H9 (cell line): ENCODE results near the gene LRRIQ4. TPM values are rescaled to one million over a fixed set of nuclear protein-coding genes. Genes with fewer than 3 reads are reported as not detected.

Source experiments
- DNase-seq: peaks from one replicate; pipeline ENCODE4 v3.0.0-alpha.2; 2017
- H2AFZ ChIP-seq: one replicate; pipeline ENCODE4 v1.6.1; 2013; ENCODE audit warnings: mild to moderate bottlenecking, low read length, control low read depth, moderate library complexity
- H2AK5ac ChIP-seq: 2 replicates; pipeline ENCODE4 v1.6.1; 2013; ENCODE audit warnings: low read length, control low read depth, mixed read lengths; ENCODE audit not compliant: insufficient read length
- H2BK120ac ChIP-seq: one replicate; pipeline ENCODE4 v1.6.1; 2013; ENCODE audit warnings: low read depth, mild to moderate bottlenecking, low read length, control low read depth, inconsistent platforms; ENCODE audit not compliant: poor library complexity, severe bottlenecking
- H2BK12ac ChIP-seq: 2 replicates; pipeline ENCODE4 v1.6.1; 2013; ENCODE audit warnings: low read length, control low read depth, mixed read lengths, low read depth; ENCODE audit not compliant: insufficient read length
- H2BK15ac ChIP-seq: 2 replicates; pipeline ENCODE4 v1.6.1; 2013; ENCODE audit warnings: low read depth, low read length, control low read depth
- H2BK20ac ChIP-seq: one replicate; pipeline ENCODE4 v1.6.1; 2013; ENCODE audit warnings: low read depth, mild to moderate bottlenecking, low read length, control low read depth, inconsistent platforms; ENCODE audit not compliant: poor library complexity, severe bottlenecking
- H2BK5ac ChIP-seq: 2 replicates; pipeline ENCODE4 v1.6.1; 2013; ENCODE audit warnings: low read length, control low read depth, mixed read lengths; ENCODE audit not compliant: insufficient read length
- H3K14ac ChIP-seq: 2 replicates; pipeline ENCODE4 v1.6.1; 2013; ENCODE audit warnings: low read length, control low read depth; ENCODE audit not compliant: insufficient read depth
- H3K18ac ChIP-seq: 2 replicates; pipeline ENCODE4 v1.6.1; 2013; ENCODE audit warnings: low read depth, mild to moderate bottlenecking, mixed read lengths, low read length, control low read depth; ENCODE audit not compliant: insufficient read length
- H3K23ac ChIP-seq: 2 replicates; pipeline ENCODE4 v1.6.1; 2013; ENCODE audit warnings: low read length, control low read depth, mixed read lengths, low read depth; ENCODE audit not compliant: insufficient read length
- H3K23me2 ChIP-seq: 2 replicates; pipeline ENCODE4 v1.6.1; 2013; ENCODE audit warnings: low read depth, mild to moderate bottlenecking, mixed read lengths, low read length, control low read depth; ENCODE audit not compliant: insufficient read length, poor library complexity, severe bottlenecking
- H3K27ac ChIP-seq: 2 replicates; pipeline ENCODE4 v1.5.1; 2013; ENCODE audit warnings: low read length, control low read depth, mixed read lengths, low read depth; ENCODE audit not compliant: insufficient read length
- H3K27me3 ChIP-seq: 2 replicates; pipeline ENCODE4 v1.6.1; 2013; ENCODE audit warnings: low read length, control low read depth, inconsistent platforms; ENCODE audit not compliant: insufficient read depth
- H3K4ac ChIP-seq: 2 replicates; pipeline ENCODE4 v1.6.1; 2013; ENCODE audit warnings: low read depth, mild to moderate bottlenecking, control low read depth, inconsistent platforms, low read length, moderate library complexity
- H3K4me1 ChIP-seq: 2 replicates; pipeline ENCODE4 v1.6.1; 2013; ENCODE audit warnings: low read length, control low read depth, inconsistent platforms; ENCODE audit not compliant: insufficient read depth
- H3K4me2 ChIP-seq: 2 replicates; pipeline ENCODE4 v1.6.1; 2013; ENCODE audit warnings: low read length, control low read depth, mixed read lengths; ENCODE audit not compliant: insufficient read length, insufficient read depth
- H3K56ac ChIP-seq: 2 replicates; pipeline ENCODE4 v1.6.1; 2013; ENCODE audit warnings: low read depth, mild to moderate bottlenecking, mixed read lengths, low read length, control low read depth; ENCODE audit not compliant: insufficient read length
- H3K79me1 ChIP-seq: 2 replicates; pipeline ENCODE4 v1.6.1; 2013; ENCODE audit warnings: low read depth, mild to moderate bottlenecking, moderate library complexity, low read length, control low read depth, inconsistent platforms; ENCODE audit not compliant: insufficient read depth, poor library complexity, severe bottlenecking
- H3K79me2 ChIP-seq: 2 replicates; pipeline ENCODE4 v1.6.1; 2013; ENCODE audit warnings: low read length, control low read depth, inconsistent platforms; ENCODE audit not compliant: insufficient read depth
- H3K9ac ChIP-seq: 2 replicates; pipeline ENCODE4 v1.6.1; 2013; ENCODE audit warnings: low read length, control low read depth, mixed read lengths; ENCODE audit not compliant: insufficient read length; ENCODE audit errors: extremely low read depth
- H3K9me3 ChIP-seq: one replicate; pipeline ENCODE4 v1.6.1; 2013; ENCODE audit warnings: low read depth, low read length, inconsistent platforms; ENCODE audit not compliant: control insufficient read depth
- H3T11ph ChIP-seq: one replicate; pipeline ENCODE4 v1.6.1; 2013; ENCODE audit warnings: mild to moderate bottlenecking, low read length, control low read depth, inconsistent platforms
- H4K20me1 ChIP-seq: one replicate; pipeline ENCODE4 v1.6.1; 2013; ENCODE audit not compliant: control insufficient read depth, insufficient read length, insufficient read depth
- H4K5ac ChIP-seq: 2 replicates; pipeline ENCODE4 v1.6.1; 2013; ENCODE audit warnings: low read depth, mild to moderate bottlenecking, mixed read lengths, low read length, control low read depth; ENCODE audit not compliant: insufficient read length
- H4K8ac ChIP-seq: replicated peaks from 2 replicates; pipeline ENCODE4 v1.6.1; 2013; ENCODE audit warnings: low read length, control low read depth, mixed read lengths, low read depth; ENCODE audit not compliant: insufficient read length
- H4K91ac ChIP-seq: 2 replicates; pipeline ENCODE4 v1.6.1; 2013; ENCODE audit warnings: low read depth, mild to moderate bottlenecking, moderate library complexity, mixed read lengths, low read length, control low read depth; ENCODE audit not compliant: insufficient read length
- H3K27ac Mint-ChIP-seq, 3 experiments: 2 replicates in 2 of 3; 3 replicates in 1 of 3; pipeline ENCODE4 v1.8.0; 2020 to 2021; ENCODE audit warnings: mixed read lengths in 3 of 3, mild to moderate bottlenecking in 1 of 3, moderate library complexity in 1 of 3
- H3K27me3 Mint-ChIP-seq: 2 replicates; pipeline ENCODE4 v1.8.0; 2021; ENCODE audit warnings: low read depth, mild to moderate bottlenecking, moderate library complexity, mixed read lengths
- H3K36me3 Mint-ChIP-seq, 3 experiments: 2 replicates in 2 of 3; 3 replicates in 1 of 3; pipeline ENCODE4 v1.8.0; 2020 to 2021; ENCODE audit warnings: low read depth in 3 of 3, mixed read lengths in 3 of 3; ENCODE audit not compliant: insufficient read depth in 1 of 3
- H3K4me1 Mint-ChIP-seq, 2 experiments: 2 replicates each; pipeline ENCODE4 v1.8.0; 2020; ENCODE audit warnings: mixed read lengths in 2 of 2
- H3K4me3 Mint-ChIP-seq, 2 experiments: 2 replicates in 1 of 2; 3 replicates in 1 of 2; pipeline ENCODE4 v1.8.0; 2020 to 2021; ENCODE audit warnings: mild to moderate bottlenecking in 2 of 2, mixed read lengths in 2 of 2, moderate library complexity in 1 of 2
- H3K9me3 Mint-ChIP-seq, 2 experiments: 2 replicates in 1 of 2; 3 replicates in 1 of 2; pipeline ENCODE4 v1.8.0; 2020; ENCODE audit warnings: mild to moderate bottlenecking in 2 of 2, mixed read lengths in 2 of 2, moderate library complexity in 1 of 2
- WGBS: extraction: QIAGEN DNeasy Blood & Tissue Kit; methylation state at CpG from one replicate; pipeline ENCODE4 v1.1.7; 2013; ENCODE audit warnings: missing lambda C conversion rate, low lambda C conversion rate, mixed read lengths; ENCODE audit not compliant: insufficient read length; ENCODE audit errors: extremely low coverage; 5-methylcytosine and 5-hydroxymethylcytosine counted together
- total RNA-seq: library from RNA; stranded (reverse); gene quantifications from 2 replicates; pipeline ENCODE4 v1.2.1, GENCODE V29; 2021
- TF ChIP-seq, protein P1 (sequence below): fragments of 200-600 bp; sonication (generic); conservative IDR thresholded peaks from 3 replicates; pipeline ENCODE4 v1.8.0; 2021; ENCODE audit warnings: antibody characterized with exemption, mild to moderate bottlenecking

LRRIQ4 gene
- total RNA-seq, 1 experiment from 2014 or later: not detected

DNA sequence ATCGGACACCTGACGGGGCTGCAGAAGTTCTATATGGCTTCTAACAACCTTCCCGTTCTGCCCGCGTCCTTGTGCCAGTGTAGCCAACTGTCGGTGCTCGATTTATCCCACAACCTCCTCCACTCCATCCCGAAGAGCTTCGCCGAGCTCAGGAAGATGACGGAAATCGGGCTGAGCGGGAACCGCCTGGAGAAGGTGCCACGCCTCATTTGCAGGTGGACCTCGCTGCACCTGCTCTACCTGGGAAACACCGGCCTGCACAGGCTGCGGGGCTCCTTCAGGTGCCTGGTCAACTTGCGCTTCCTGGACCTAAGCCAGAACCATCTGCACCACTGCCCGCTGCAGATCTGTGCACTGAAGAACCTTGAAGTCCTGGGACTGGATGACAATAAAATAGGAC, 9.9 kb downstream of the LRRIQ4 start:
- TF ChIP-seq, protein P1, sequence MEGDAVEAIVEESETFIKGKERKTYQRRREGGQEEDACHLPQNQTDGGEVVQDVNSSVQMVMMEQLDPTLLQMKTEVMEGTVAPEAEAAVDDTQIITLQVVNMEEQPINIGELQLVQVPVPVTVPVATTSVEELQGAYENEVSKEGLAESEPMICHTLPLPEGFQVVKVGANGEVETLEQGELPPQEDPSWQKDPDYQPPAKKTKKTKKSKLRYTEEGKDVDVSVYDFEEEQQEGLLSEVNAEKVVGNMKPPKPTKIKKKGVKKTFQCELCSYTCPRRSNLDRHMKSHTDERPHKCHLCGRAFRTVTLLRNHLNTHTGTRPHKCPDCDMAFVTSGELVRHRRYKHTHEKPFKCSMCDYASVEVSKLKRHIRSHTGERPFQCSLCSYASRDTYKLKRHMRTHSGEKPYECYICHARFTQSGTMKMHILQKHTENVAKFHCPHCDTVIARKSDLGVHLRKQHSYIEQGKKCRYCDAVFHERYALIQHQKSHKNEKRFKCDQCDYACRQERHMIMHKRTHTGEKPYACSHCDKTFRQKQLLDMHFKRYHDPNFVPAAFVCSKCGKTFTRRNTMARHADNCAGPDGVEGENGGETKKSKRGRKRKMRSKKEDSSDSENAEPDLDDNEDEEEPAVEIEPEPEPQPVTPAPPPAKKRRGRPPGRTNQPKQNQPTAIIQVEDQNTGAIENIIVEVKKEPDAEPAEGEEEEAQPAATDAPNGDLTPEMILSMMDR: no peak
- Histone ChIP-seq H4K91ac (no peak overlapping the region), H4K20me1 (no peaks in the 10 kb centered on the region), H3K9ac (no peak overlapping the region), H4K8ac (no peak overlapping the region), H2BK120ac (no peak overlapping the region), H3K23me2 (no peaks in the 10 kb centered on the region), H3T11ph (no peak overlapping the region), H3K79me1 (no peaks in the 10 kb centered on the region), H3K56ac (no peak overlapping the region), H2BK20ac (no peak overlapping the region), H3K23ac (no peak overlapping the region), H2BK12ac (no peak overlapping the region), H3K18ac (no peak overlapping the region), H3K4ac (no peak overlapping the region), H2AFZ (no peak overlapping the region), H3K79me2 (no peaks in the 10 kb centered on the region), H3K27ac (no peak overlapping the region), H3K4me1 (no peaks in the 10 kb centered on the region), H3K27me3 (no peaks in the 10 kb centered on the region), H3K9me3 (no peaks in the 10 kb centered on the region), H4K5ac (no peak overlapping the region), H2BK5ac (no peak overlapping the region), H3K14ac (no peak overlapping the region), H2AK5ac (no peak overlapping the region), H2BK15ac (no peak overlapping the region), H3K4me2 (no peak overlapping the region)
- Mint-ChIP-seq H3K27ac (no peak overlapping the region; a peak in 1 of 7 replicates), H3K36me3 (no peaks in the 10 kb centered on the region), H3K9me3 (no peaks in the 10 kb centered on the region), H3K27me3 (no peaks in the 10 kb centered on the region; the same call in 1 of the 2 replicates), H3K4me1 (peaks cover 0 to 4% of the 10 kb centered on the region in 2 experiments; a peak in 2 of 4 replicates), H3K4me3 (no peak overlapping the region)
- WGBS: no CpG with 5 or more reads among the region's 20 CpGs
- DNase-seq: no peak
